HG03432 (cell line): ENCODE measurements around the gene TBX4.
"Not testable (repeated sequence)": the region's sequence is repeated elsewhere in the genome, so short reads cannot be mapped to it uniquely, and the experiment has no call there.

Source experiments
- ATAC-seq: cut with Tn5 transposase; IDR thresholded peaks from one replicate; pipeline ENCODE4 v1.9.1; 2021; ENCODE audit warnings: mild to moderate bottlenecking, moderate library complexity; ENCODE audit not compliant: unreplicated experiment

Gene TBX4

DNA sequence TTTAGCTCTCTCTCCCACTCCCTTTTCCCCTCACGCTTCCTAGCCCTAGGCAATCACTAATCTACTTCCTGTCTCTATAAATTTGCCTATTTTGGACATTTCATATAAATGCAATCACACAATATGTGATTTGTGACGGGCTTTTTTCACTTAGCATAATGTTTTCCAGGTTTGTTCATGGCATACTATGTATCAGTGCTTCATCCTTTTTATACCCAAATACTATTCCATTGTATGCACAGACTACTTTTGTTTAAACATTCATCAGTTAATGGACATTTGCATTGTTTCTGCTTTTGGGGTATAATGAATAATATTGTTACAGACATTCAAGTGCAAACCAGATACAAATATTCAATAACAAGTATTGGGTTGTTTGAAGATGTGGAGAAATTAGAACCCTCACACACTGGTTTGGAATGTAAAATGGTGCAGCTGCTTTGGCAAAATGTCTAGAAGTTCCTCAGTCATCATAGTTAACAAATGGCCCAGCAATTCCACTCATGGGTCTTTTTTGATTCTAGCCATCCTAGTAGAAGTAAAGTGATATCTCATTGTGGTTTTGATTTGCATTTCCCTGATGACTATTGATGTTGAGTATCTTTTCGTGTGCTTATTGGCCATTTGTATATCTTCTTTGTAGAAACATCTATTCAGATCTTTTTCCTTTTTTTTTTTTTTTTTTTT lies 67.7 kb downstream of the TBX4 start:
- ATAC-seq = no peak

DNA sequence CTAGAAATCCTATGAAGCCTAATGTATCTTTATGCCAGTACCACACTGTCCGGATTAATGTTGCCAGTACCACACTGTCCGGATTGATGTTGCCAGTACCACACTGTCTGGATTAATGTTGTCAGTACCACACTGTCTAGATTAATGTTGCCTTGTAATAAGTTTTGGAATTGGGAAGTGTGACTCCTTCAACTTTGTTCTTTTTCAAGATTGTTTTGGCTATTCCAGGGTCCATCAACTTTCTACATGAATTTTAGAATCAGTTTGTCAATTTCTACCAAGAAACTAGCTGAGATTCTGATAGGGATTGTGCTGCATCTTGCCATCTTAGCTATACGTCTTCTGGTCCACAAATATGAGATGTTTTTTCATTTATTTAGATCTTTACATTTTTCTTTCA lies 68.7 kb downstream of the TBX4 start:
- no peak for ATAC-seq

DNA sequence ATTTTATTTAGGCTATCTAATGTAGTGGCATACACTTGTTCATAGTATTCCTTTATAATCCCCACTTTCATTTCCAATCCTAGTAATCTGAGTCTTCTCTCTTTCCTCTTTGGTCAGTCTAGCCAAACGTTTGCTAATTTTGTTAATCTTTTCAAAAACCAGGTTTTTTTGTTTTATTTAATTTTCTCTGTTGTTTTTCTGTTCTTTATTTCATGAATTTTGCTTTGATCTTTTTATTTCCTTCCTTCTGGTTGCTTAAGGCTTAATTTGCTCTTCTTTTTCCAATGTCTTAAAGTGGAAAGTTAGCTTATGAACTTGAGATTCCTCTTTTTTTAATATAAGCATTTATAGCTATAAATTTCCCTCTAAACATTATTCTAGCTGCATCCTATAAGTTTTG lies 69.9 kb downstream of the TBX4 start:
- ATAC-seq = no peak

DNA sequence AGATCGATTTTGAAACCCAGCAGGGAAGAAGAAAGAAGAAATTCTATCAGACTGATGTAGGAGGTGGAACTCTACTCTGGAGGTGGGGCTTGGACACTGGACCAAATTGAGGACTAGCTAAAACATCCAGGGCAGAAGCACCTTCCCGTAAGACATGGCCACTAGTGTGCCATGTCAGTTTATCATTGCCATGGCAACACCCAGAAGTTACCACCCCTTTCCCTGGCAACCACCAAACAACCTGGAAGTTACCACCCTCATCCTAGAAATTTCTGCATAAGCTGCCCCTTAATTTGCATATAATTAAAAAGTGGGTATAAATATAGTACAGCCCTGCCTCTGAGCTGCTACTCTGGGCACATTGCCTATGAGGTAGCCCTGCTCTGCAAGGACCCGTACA lies 72.1 kb downstream of the TBX4 start:
- no peak for ATAC-seq

DNA sequence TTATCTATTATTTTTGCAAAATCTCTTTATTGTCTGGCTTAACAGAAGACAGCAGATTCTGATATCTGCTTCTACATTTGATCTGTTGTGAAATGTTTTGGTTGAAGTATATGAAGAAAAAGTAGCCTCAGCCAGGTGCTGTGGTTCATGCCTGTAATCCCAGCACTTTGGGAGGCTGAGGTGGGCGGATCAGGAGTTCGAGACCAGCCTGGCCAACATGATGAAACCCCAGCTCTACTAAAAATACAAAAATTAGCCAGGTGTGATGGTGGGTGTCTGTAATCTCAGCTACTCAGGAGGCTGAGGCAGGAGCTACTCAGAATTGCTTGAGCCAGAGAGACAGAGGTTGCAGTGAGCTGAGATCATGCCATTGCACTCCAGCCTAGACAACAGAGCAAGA lies 75.2 kb downstream of the TBX4 start:
- ATAC-seq = not testable (repeated sequence)

DNA sequence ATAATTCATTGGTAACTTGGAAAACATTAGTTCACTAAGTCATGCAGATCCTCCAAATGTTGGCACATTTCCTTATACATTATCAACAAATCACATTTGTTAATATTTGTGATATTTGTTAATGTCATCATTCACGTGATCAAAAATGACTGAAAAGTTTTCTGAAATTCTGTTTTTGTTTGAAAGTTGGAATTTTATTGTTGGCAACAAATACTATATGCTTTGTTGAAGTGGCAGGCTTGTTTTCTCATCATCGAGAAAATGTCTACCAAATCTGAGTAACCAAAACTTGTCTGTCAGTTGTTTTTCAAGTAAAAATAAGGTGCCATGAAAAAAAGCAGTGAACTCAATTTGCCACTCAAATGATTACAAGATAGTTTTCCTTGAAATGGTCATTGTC lies 75.9 kb downstream of the TBX4 start:
- no peak for ATAC-seq

DNA sequence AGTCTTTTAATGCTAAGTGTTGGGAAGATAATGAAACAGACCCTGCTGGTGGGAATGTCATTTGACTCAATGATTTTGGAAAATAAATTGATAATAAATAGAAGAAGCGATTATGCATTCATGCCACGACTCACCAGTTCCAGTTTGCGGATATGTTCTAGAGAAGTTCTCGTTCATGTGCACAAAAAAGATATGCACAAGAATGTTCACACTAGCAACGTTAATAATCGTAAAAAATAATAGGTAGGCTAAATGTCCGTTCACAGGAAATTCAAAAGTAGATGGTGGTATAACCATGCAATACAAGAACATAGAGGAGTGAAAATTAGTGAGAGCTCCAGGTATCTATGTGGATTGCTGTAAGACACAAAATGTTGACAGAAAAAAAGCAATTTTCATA lies 79.0 kb downstream of the TBX4 start:
- ATAC-seq = no peak

DNA sequence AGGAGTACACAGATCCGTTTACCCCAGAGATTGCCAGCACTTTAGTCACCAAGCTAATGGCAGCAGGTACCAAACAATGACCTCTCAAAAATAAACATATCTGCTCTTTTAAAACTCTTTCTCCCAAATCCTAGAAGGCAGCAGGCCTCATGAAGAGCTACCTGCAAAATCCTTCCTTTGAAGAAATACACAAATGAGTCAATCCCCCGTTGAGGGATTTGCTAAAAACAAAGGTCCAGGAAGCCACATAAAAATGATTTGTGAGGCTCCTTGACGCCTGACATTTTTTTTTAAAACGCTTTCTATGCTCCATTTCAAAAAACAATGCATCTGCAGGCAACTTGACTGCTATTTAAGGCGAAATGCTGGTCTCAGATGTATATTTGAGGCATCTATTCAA lies 80.6 kb downstream of the TBX4 start:
- ATAC-seq = no peak

DNA sequence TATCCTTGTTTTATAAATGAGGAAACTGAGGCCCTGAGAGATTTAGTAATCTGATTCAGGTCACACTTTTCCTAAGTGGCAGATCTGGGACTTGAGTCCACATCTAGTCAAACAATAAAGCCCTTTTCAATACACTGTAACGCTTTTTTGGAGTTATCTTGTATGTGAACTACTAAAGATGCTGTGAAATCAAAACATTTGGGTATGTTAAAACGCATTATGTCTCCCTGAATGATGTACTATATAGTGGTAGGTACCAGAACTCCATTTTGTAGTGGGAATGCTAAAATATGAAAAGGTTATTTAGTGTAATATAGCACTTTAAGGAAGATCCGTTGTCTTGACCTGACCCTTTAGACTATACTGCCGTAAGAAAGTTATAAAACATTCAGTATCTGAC lies 81.6 kb downstream of the TBX4 start:
- ATAC-seq = no peak

GRCh38 chr17:61534414-61534813 lies 82.2 kb downstream of the TBX4 start:
- ATAC-seq = no peak
